K562 (cell line): ENCODE results near the gene FMNL2.

ENCODE experiments used
- EZH2 ChIP-seq: IDR thresholded peaks from 2 replicates; pipeline ENCODE4 v1.6.1; 2012; ENCODE audit warnings: low read depth, mild to moderate bottlenecking, inconsistent platforms, low read length, borderline replicate concordance
- KLF1 ChIP-seq: fragments of 450-650 bp; IDR thresholded peaks from 2 replicates; pipeline ENCODE4 v1.6.1; 2016; ENCODE audit warnings: missing genetic modification characterization, missing compliant biosample characterization
- SIX5 ChIP-seq, 2 experiments: IDR thresholded peaks; 2 replicates each; pipeline ENCODE4 v1.6.1; 2011; ENCODE audit warnings: low read length in 2 of 2, borderline replicate concordance in 1 of 2, low read depth in 1 of 2, mild to moderate bottlenecking in 1 of 2, moderate library complexity in 1 of 2; ENCODE audit not compliant: insufficient read depth in 1 of 2
- ZNF121 ChIP-seq: sonication (generic); formaldehyde crosslinking; conservative IDR thresholded peaks from 2 replicates; pipeline ENCODE4 v1.8.0; 2022; ENCODE audit warnings: missing genetic modification reagents
- TF ChIP-seq, protein P1 (sequence below), 3 experiments: IDR thresholded peaks in 2 of 3; conservative IDR thresholded peaks in 1 of 3; 2 replicates each; pipeline ENCODE4 v1.5.1; 2011 to 2012; ENCODE audit warnings: low read length in 3 of 3, mild to moderate bottlenecking in 3 of 3, control low read depth in 2 of 3, improper control_type of control experiment in 1 of 3, inconsistent platforms in 1 of 3, low read depth in 1 of 3, mixed read lengths in 1 of 3, moderate library complexity in 1 of 3; ENCODE audit not compliant: insufficient read depth in 2 of 3

DNA sequence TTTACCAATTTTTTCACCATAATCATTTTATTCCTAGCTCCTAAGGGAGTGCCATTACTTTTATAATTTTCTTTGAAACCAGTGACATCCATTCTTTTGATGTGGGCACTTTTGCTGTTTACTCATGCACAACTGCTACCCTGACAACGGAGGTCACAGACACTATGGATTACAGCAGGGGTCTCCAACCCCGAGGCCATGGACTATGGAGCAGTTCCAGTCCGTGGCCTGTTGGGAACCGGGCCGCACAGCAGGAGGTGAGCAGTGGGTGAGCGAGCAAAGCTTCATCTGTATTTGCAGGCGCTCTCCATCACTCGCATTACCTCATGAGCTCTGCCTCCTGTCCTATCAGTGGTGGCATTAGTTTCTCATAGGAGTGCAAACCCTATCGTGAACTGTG, 347.7 kb downstream of the FMNL2 start:
- TF ChIP-seq, protein P1, sequence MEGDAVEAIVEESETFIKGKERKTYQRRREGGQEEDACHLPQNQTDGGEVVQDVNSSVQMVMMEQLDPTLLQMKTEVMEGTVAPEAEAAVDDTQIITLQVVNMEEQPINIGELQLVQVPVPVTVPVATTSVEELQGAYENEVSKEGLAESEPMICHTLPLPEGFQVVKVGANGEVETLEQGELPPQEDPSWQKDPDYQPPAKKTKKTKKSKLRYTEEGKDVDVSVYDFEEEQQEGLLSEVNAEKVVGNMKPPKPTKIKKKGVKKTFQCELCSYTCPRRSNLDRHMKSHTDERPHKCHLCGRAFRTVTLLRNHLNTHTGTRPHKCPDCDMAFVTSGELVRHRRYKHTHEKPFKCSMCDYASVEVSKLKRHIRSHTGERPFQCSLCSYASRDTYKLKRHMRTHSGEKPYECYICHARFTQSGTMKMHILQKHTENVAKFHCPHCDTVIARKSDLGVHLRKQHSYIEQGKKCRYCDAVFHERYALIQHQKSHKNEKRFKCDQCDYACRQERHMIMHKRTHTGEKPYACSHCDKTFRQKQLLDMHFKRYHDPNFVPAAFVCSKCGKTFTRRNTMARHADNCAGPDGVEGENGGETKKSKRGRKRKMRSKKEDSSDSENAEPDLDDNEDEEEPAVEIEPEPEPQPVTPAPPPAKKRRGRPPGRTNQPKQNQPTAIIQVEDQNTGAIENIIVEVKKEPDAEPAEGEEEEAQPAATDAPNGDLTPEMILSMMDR (IDR thresholded peaks at IDR 0.05 in 2 of 3, conservative IDR thresholded peaks at IDR 0.05 in 1 of 3; ENCODE audit: insufficient read depth in 2 of 3, low read depth in 1 of 3, low read length in 3 of 3): no peak
- TF ChIP-seq SIX5 (IDR thresholded peaks at IDR 0.05; ENCODE audit: borderline replicate concordance in 1 of 2, insufficient read depth in 1 of 2, low read depth in 1 of 2, low read length in 2 of 2) (no peak), EZH2 (no peak), ZNF121 (CRISPR knock-in tag) (no peak), KLF1 (tag) (no peak)
